Esophagus mucosa (tissue), 1 donor: ENCODE results near the gene CAPN11. TPM values are rescaled to one million over a fixed set of nuclear protein-coding genes. Genes with fewer than 3 reads are reported as not detected.
"Not testable (repeated sequence)": the region's sequence is repeated elsewhere in the genome, so short reads cannot be mapped to it uniquely, and the experiment has no call there.

Source experiments
- ATAC-seq: fragments of 200-7000 bp; cut with Tn5 transposase; one replicate; pipeline ENCODE4 v1.9.1; 2020
- total RNA-seq: library from RNA; stranded (reverse); gene quantifications from one replicate; pipeline ENCODE4 v1.2.4, GENCODE V29; 2023
- donor health status: DM: yes; HTN: yes; CAD: no.

The CAPN11 gene
- total RNA-seq, 1 donor from 2014 or later = 0.12 TPM

DNA sequence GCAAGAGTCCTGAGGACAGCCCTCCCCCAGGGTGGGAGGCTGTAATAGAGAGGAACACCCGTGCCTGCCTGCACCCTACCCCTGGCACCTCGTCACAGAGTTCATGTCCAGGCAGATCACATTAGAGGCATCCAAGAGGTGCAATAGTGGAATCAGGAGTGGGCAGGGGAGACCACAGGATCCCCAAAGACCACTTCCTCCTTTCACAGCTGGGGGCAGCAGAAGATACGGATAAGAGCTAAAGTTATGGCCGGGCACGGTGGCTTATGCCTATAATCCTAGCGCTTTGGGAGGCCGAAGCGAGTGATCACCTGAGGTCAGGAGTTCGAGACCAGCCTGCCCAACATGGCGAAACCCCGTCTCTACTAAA lies 1.5 kb upstream of the CAPN11 start:
- ATAC-seq = no peak

DNA sequence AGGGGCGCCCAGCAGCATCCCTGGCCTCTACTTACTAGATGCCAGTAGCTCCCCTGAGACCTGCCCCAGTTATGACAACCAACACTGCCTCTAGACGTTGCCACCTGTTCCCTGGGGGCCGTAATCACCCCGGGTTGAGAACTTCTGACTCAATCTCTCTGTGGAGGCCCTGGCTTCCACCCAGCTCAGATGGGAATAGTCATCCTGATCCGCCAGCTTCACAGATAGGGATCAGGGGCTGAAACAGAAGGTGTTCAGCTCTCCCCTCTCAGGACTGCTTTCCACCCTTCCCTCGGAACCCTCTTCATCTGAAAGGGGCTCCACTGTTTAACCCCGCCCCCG lies 3.3 kb downstream of the CAPN11 start:
- peak; percentile 14 for ATAC-seq

DNA sequence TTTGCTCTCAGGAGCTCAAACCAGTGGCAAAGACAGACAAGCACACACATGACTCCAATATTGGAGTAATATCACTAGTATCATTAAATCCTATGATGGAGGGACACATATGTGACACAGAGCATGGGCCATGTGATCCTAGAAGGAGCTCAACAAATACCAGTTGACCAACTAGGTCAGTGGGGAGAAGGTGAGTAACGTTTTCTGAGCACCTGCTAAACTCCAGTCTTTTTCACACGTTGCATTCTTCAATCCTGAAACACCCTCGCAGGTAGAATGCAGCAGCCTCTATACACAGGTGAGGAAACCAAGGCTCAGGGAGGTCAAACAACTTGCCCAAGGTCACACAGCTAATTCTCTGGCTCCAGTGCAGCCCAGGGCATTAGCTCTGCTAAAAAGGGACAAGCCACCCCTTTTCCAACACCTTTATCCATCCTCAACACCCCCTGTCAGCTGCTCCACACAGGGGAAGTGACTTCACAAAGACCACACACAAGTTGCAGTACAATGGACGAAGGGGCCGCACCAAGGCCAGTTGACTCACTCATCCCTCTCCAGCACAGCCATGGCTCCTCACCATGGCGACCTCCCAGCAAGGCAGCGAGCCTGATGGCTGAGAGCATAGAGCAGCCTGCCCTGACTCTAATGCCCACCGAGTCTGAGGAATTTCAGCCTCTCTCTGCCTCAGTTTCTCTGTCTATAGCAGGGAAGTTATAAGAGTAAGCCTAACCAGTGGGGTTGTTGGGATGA lies 4.4 kb downstream of the CAPN11 start:
- ATAC-seq = no peak

DNA sequence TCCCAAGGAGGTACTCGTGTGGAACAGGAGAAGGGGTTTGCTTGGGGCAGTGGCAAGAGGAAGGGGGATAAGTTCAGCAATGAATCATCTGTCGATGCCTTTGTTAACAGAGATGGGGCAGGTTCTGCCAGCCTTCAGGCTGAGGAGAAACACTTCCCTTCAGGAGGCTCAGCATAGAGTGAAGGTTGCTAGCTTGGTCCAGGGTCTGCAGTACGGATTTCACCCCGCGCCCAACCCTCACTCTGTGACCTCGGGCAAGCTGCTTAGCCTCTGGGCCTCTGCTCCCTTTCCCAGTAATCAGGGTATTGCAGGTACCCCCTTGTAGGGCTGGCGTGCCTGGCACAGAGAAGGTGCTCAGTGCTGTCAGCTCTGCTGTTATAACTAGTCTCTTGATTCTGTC lies 7.5 kb downstream of the CAPN11 start:
- no peak for ATAC-seq

DNA sequence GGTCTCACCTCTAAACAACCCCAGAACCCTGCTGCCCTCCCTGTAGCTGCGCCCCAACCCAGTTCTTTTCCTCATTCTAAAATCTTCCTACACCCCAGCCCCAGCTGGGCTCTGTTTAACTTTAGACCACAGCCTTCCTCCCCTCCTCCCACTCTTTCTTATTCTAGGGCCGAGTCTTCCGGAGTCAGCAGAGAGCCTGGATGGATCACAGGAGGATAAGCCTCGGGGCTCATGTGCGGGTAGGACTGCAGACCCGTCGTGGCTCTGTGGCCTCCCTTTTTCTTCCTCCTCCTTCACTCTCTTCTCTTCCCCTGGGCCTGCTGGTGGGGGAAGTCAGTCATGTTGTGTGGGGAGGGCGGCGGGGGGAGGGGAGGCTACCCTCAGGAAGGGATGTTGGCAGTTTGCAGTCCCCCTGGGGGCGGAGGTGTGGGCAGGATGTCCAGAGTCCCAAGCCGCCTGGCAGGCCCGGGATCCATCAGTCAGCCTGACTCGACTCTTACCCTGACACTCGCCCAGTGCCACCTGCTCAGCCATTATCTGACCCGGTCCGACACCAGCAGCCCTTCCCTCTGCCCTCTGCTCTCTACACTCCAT lies 8.1 kb downstream of the CAPN11 start:
- no peak for ATAC-seq

DNA sequence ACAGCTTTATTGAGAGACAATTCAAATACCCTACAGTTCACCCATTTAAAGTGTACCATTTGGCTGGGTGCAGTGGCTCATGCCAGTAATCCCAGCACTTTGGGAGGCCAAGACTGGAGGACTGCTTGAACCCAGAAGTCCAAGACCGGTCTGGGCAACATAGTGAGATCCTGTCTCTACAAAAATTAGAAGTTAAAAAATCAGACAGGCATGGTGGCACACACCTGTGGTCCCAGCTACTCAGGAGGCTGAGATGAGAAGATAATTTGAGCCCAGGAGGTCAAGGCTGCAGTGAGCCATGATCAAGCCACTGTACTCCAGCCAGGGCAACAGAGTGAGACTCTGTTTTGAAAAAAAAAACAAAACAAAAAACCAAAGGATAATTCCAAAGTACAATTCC lies 8.9 kb downstream of the CAPN11 start:
- ATAC-seq = no peak

DNA sequence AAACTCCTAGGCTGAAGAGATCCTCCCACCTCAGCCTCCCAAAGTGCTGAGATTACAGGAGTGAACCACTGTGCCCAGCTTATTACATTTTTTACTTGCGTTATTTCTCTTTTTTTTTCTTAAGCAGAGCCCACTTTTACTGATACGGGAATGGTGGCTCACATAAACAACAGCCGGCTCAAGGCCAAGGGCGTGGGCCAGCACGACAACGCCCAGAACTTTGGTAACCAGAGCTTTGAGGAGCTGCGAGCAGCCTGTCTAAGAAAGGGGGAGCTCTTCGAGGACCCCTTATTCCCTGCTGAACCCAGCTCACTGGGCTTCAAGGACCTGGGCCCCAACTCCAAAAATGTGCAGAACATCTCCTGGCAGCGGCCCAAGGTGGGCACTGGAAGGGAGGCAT lies 10.5 kb downstream of the CAPN11 start:
- peak; percentile 23 for ATAC-seq

DNA sequence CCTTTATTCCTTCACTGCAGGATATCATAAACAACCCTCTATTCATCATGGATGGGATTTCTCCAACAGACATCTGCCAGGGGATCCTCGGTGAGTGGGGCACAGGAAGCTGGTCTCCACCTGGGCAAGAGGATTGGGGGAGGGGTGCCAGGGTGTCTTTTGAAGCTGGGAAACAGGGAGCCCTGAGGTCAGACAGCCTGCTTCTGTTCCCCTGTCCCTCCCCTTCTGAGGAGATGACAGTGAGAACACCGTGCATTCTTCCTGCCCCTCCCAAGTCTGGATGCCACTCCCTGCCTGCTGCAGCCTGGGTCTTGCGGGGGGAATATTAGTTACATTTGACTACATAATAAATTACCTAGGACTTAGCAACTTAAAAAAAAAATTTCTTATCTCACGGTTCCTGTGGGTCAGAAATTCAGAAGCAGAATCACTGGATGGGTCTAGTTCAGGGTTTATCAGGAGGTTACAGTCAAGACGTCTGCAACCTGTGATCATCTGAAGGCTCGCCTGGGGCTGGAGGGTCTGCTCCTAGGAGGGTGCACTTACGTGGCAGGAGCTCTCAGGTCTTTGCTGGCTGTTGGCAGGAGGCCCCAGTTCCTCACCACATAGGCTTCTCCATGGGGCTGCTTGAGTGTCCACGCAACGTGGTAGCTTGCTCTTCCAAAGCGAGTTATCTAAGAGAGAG lies 11.4 kb downstream of the CAPN11 start:
- peak; percentile 38 for ATAC-seq

DNA sequence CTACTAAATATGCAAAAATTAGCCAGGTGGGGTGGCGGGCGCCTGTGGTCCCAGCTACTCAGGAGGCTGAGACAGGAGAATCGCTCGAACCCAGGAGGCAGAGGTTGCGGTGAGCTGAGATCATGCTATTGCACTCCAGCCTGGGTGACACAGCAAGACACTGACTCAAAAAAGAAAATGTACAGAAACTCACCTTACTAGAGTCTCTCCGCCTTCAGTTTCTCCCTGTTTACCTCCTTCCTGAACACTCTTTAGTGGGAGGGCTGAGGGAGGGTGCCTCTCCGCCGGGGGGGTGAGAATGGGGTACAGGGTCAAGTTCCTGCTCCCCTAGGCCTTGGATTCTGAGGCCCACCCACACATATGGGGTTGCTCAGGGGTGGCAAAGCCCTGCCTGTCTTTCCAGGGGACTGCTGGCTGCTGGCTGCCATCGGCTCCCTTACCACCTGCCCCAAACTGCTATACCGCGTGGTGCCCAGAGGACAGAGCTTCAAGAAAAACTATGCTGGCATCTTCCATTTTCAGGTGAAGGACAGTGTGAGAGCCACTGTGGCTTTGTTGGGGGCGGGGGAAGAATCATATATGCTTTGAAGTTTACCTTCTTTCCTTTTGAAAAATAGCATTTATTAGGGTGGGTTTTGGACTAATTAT lies 13.4 kb downstream of the CAPN11 start:
- ATAC-seq = no peak

DNA sequence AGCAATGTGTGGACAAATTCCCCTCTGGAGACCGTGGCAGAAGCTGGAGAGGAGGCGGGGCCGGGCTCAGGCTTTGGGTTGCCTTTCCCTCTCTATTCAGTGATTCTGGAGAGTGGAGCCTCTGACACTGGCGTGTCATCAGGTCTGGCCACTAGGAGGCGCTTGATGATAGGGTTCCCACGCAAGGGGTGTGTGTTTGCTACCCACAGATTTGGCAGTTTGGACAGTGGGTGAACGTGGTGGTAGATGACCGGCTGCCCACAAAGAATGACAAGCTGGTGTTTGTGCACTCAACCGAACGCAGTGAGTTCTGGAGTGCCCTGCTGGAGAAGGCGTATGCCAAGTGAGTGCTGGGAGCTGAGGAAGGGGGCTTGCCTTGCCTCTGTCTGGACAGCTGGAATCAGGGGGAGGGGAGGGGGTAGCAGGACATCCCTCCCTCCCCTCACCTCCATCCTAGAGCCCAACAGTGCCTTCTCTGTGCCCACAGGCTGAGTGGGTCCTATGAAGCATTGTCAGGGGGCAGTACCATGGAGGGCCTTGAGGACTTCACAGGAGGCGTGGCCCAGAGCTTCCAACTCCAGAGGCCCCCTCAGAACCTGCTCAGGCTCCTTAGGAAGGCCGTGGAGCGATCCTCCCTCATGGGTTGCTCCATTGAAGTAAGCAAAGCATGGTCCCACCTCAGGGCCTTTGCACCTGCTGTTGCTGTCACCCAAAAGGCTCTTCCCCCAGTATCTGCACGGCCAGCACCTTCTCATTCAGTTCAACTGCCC lies 14.3 kb downstream of the CAPN11 start:
- ATAC-seq = peak; percentile 85

DNA sequence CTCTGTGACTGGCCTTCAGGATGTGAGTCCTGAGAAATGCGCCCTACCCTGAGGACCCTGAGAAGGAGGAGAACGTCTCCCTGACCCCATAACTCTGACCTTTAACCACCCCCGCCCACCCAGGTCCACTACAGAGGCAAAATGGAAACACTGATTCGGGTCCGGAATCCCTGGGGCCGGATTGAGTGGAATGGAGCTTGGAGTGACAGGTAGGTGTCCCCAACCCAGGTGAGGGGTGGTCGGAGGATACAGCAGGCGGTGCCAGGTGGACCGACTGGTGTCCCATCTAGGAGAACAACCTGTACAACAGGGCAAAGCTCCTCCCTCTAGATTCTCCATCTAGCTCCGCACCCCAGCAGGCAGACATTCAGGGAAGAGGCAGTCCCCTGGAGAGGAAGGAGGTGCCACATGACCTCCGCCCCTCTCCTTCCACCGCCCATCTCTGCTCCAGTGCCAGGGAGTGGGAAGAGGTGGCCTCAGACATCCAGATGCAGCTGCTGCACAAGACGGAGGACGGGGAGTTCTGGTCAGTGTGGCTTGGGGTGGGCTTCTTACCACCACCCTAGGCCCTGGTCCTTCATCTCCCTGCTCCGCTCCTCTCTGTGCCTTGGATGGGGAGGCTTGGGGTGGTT lies 17.6 kb downstream of the CAPN11 start:
- ATAC-seq = no peak

DNA sequence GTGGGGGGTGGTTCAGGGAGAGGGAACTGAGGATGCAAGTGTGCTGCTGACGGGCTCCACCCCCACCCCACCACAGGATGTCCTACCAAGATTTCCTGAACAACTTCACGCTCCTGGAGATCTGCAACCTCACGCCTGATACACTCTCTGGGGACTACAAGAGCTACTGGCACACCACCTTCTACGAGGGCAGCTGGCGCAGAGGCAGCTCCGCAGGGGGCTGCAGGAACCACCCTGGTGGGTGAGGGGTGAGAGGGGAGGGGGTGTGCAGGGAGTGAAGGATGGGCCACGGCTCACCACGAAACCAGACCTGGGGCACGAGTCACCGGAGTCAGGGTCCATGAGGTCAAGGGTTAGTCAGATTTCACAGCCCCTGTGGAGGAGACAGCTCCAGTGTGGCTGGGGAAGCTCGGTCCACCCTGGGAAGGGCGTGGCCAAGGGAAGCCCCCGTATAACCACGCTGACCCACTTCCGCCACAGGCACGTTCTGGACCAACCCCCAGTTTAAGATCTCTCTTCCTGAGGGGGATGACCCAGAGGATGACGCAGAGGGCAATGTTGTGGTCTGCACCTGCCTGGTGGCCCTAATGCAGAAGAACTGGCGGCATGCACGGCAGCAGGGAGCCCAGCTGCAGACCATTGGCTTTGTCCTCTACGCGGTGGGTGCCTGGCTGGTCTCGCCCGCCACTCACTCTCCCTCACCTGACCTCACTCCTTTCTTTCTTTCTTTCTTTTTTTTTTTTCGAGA lies 18.3 kb downstream of the CAPN11 start:
- ATAC-seq = no peak

DNA sequence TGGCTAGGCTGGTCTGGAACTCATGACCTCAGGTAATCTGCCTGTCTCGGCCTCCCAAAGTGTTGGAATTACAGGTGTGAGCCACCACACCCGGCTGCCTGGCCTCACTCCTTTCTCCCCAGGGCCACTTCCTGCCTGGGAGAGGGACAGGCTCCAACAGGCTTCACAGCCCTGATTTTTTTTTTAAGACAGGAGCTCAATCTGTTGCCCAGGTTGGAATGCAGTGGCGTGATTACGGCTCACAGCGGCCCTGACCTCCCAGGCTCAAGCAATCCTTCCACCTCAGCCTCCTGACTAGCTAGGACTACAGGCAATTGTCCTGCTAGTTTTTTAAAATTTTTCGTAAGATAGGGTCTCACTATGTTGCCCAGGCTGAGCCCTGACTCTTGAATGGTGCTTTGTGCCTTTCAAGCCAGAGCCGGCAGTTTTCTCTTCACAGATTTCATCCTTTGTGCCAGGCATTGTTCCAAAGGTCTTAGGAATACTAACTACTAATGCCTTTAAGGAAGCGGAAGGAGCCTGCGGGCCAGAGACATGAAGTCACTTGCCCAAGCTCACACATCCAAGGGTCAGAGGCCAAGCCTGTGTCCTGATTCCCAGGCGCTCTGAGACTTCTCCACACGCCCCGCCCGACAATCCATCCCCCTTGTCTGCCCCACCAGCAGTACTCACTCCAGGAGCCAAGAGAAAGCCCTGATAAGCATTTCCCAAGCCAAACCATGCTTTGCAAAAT lies 19.2 kb downstream of the CAPN11 start:
- ATAC-seq = peak; percentile 38

DNA sequence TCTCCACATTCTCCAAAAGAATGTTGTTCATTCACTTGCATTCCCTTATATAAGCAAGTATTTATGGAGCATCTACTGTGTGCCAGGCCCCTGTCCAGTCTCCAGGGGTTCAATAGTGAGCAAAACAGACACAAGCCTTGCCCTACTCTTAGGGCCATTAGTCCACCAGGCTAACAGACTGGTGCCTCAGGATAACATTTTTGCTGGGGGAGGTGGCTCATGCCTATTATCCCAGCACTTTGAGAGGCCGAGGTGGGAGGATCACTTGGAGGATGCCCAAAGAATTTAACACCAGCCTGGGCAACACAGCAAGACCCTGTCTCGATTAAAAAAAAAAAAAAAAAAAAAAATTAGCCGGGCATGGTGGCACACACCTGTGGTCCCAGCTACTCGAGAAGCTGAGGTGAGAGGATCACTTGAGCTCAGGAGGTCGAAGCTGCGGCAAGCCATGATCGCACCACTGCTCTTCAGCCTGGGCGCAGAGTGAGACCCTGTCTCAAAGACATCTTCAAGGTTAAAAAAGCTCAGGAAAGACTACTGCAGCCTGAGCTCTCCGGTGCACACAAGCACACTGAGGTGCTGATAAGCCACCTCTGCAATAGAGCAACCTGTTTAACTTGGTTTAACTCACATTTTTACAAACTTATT lies 19.9 kb downstream of the CAPN11 start:
- ATAC-seq = no peak

DNA sequence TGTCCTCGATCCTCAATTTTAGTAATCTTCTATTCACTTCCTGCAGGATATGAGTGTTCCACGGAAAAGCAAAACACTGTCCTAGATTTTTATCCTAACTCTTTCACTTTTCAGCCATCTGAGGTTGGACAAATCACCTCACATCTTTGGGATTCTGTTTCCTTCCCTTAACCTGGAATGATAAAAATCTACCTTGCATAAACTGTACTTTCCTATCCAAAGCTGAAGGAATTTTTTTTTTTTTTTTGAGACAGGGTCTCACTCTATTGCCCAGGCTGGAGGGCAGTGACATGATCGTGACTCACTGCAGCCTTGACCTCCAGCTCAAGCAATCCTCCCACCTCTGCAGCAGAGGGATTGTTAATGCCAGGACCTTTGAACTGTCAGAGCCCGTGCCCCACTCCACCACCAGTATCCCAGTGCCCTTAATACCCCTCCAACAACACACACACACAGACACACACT lies 20.5 kb downstream of the CAPN11 start:
- ATAC-seq = no peak

DNA sequence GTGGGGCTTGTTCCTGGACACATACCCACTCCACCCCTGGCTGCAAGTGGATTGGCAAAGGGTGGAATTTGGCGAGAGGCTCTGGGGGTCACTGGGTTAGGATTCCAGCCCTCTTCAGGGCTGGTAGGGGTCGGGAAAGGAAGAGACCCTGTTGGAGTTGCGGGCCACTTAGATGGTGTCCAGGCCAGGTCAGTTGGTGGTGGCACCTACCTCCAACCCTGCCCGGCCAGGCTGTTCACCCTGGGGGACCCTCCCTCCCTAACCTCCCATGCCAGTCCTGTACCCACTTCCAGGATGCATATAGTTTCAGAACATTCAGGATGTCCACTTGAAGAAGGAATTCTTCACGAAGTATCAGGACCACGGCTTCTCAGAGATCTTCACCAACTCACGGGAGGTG lies 21.0 kb downstream of the CAPN11 start:
- ATAC-seq = no peak

DNA sequence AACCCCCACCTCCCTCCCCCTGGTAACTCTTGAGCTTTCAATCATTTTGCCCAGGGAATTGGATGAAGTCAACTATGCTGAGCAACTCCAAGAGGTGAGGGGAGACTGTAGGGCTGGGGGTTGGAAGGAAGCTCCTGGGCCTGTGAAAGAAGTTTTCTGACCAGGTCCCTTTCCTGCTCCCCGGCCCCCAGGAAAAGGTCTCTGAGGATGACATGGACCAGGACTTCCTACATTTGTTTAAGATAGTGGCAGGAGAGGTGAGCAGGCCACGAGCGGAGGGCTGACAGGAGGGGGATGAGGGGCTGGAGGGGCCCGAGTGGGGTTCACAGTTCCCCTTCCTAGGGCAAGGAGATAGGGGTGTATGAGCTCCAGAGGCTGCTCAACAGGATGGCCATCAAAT lies 21.8 kb downstream of the CAPN11 start:
- ATAC-seq = no peak

DNA sequence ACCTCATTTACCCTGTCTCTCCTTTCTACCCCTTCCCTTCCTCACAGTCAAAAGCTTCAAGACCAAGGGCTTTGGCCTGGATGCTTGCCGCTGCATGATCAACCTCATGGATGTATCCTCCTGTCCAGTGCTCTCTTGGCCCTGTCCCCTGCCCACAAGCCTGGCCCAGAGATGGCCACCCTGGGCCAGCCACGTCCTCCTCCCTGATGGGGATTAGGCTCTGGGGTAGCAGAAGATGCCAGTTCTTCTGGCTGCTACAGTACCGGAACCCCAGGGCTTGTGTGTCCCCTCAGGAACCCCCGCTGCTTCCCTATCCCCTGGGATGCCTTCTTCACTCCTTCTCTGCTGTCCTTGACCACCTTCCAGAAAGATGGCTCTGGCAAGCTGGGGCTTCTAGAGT lies 22.3 kb downstream of the CAPN11 start:
- ATAC-seq = no peak

DNA sequence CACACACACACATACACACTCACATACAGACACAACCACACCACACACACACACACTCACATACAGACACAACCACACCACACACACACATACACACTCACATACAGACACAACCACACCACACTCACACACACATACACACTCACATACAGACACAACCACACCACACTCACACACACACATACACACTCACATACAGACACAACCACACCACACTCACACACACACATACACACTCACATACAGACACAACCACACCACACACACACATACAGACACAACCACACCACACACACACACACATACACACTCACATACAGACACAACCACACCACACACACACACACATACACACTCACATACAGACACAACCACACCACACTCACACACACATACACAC lies 23.2 kb downstream of the CAPN11 start:
- not testable (repeated sequence) for ATAC-seq

DNA sequence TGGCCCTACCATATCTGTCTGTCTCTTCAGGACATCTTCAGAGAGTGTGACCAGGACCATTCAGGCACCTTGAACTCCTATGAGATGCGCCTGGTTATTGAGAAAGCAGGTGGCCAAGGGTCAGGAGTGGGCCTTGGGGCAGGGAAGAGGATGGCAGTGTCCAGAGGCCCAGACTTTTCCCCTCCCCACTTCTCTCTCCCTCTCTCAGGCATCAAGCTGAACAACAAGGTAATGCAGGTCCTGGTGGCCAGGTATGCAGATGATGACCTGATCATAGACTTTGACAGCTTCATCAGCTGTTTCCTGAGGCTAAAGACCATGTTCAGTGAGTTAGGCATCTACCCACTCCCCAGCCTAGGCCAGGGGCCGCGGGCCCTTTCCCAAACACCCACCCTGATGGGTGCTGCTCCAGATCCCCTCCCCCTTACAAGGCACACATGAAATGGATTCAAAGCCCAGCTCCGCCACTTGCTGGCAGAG lies 24.3 kb downstream of the CAPN11 start:
- ATAC-seq = no peak
